HG03457 (cell line): ENCODE measurements around the gene APLF.
"Not testable (repeated sequence)": the region's sequence is repeated elsewhere in the genome, so short reads cannot be mapped to it uniquely, and the experiment has no call there.

ENCODE experiments used
- ATAC-seq: cut with Tn5 transposase; IDR thresholded peaks from one replicate; pipeline ENCODE4 v1.9.1; 2021; ENCODE audit warnings: moderate number of reproducible peaks; ENCODE audit not compliant: unreplicated experiment

The APLF gene

GRCh38 chr2:68472796-68473414, 5.5 kb downstream of the APLF start:
- ATAC-seq = no peak

- no peak for ATAC-seq
Observed at GRCh38 chr2:68475110-68475509, 7.7 kb downstream of the APLF start.

- ATAC-seq = no peak
Observed at GRCh38 chr2:68475576-68475975, 8.2 kb downstream of the APLF start.

- ATAC-seq = no peak
Observed at GRCh38 chr2:68476454-68476853, 9.1 kb downstream of the APLF start.

GRCh38 chr2:68478688-68479087, 11.3 kb downstream of the APLF start:
- ATAC-seq = no peak

GRCh38 chr2:68482296-68482820, 15.0 kb downstream of the APLF start:
- no peak for ATAC-seq

GRCh38 chr2:68483011-68483410, 15.6 kb downstream of the APLF start:
- no peak for ATAC-seq

GRCh38 chr2:68487773-68488355, 20.5 kb downstream of the APLF start:
- ATAC-seq = no peak

- ATAC-seq = not testable (repeated sequence)
Observed at GRCh38 chr2:68488605-68489004, 21.2 kb downstream of the APLF start.

- no peak for ATAC-seq
Observed at GRCh38 chr2:68489282-68489681, 21.9 kb downstream of the APLF start.

GRCh38 chr2:68491582-68491981, 24.2 kb downstream of the APLF start:
- no peak for ATAC-seq

GRCh38 chr2:68499133-68499532, 31.7 kb downstream of the APLF start:
- no peak for ATAC-seq

GRCh38 chr2:68500649-68501048, 33.3 kb downstream of the APLF start:
- ATAC-seq = no peak

GRCh38 chr2:68501768-68502167, 34.4 kb downstream of the APLF start:
- no peak for ATAC-seq

- no peak for ATAC-seq
Observed at GRCh38 chr2:68505603-68506159, 38.3 kb downstream of the APLF start.

GRCh38 chr2:68506170-68506569, 38.8 kb downstream of the APLF start:
- ATAC-seq = no peak

- no peak for ATAC-seq
Observed at GRCh38 chr2:68512326-68512725, 44.9 kb downstream of the APLF start.

- ATAC-seq = no peak
Observed at GRCh38 chr2:68512966-68513365, 45.6 kb downstream of the APLF start.

GRCh38 chr2:68514316-68514929, 47.0 kb downstream of the APLF start:
- no peak for ATAC-seq

GRCh38 chr2:68516051-68516955, 48.9 kb downstream of the APLF start:
- ATAC-seq = no peak

GRCh38 chr2:68519236-68519635, 51.9 kb downstream of the APLF start:
- no peak for ATAC-seq
